Activated CD4-positive, alpha-beta T cell treated with anti-CD3 and anti-CD28 coated beads, Interleukin-2, amount 50 U/mL, for 1 hour (primary cell): Measurements from ENCODE around the gene GMPPB.
A peak's percentile ranks its signal among the peaks of the same experiment; 100 is the strongest.
"Not testable (repeated sequence)": the region's sequence is repeated elsewhere in the genome, so short reads cannot be mapped to it uniquely, and the experiment has no call there.

Experiments used
- DNase-seq: peaks from one replicate; pipeline ENCODE4 v3.0.0-alpha.2; 2020

The GMPPB gene

GRCh38 chr3:49689046-49689907, 34.5 kb downstream of the GMPPB start, which contains the start of the genes MST1 and RNF123:
Gene MST1 (minus strand): TSS chr3:49689474. CDS start chr3:49688691, 783 bp downstream.
Gene RNF123 (plus strand): TSS chr3:49689557. CDS start chr3:49691166, 1,609 bp downstream.
- DNase-seq = peak; percentile 91

- not testable (repeated sequence) for DNase-seq
Observed at GRCh38 chr3:49688338-49689045, 35.3 kb downstream of the GMPPB start.

- not testable (repeated sequence) for DNase-seq
Observed at GRCh38 chr3:49687424-49687795, 36.3 kb downstream of the GMPPB start.

GRCh38 chr3:49686769-49687423, 36.9 kb downstream of the GMPPB start:
- peak; percentile 21 for DNase-seq

GRCh38 chr3:49686346-49686745, 37.4 kb downstream of the GMPPB start:
- peak; percentile 32 for DNase-seq

GRCh38 chr3:49685846-49686245, 37.9 kb downstream of the GMPPB start:
- not testable (repeated sequence) for DNase-seq

- DNase-seq = not testable (repeated sequence)
Observed at GRCh38 chr3:49685103-49685502, 38.6 kb downstream of the GMPPB start.

GRCh38 chr3:49684453-49684852, 39.3 kb downstream of the GMPPB start:
- not testable (repeated sequence) for DNase-seq

- DNase-seq = no peak
Observed at GRCh38 chr3:49683162-49683561, 40.6 kb downstream of the GMPPB start.

- DNase-seq = no peak
Observed at GRCh38 chr3:49681543-49681942, 42.2 kb downstream of the GMPPB start.

- DNase-seq = no peak
Observed at GRCh38 chr3:49681232-49681522, 42.6 kb downstream of the GMPPB start.

- no peak for DNase-seq
Observed at GRCh38 chr3:49680493-49681231, 43.1 kb downstream of the GMPPB start.

GRCh38 chr3:49675912-49676311, 47.8 kb downstream of the GMPPB start:
- no peak for DNase-seq

- peak; percentile 27 for DNase-seq
Observed at GRCh38 chr3:49674497-49674983, 49.2 kb downstream of the GMPPB start.

GRCh38 chr3:49673715-49674496, 49.8 kb downstream of the GMPPB start, which contains the start of gene APEH:
Gene APEH (plus strand): TSS chr3:49674351. CDS start chr3:49674402, 51 bp downstream.
- peak; percentile 94 for DNase-seq

GRCh38 chr3:49673121-49673714, 50.5 kb downstream of the GMPPB start:
- no peak for DNase-seq

- peak; percentile 70 for DNase-seq
Observed at GRCh38 chr3:49671291-49672288, 52.2 kb downstream of the GMPPB start.

GRCh38 chr3:49670940-49671290, 52.8 kb downstream of the GMPPB start:
- no peak for DNase-seq
